Ovary (tissue), 9 donors: Measurements from ENCODE around the gene SGK1. TPM values are rescaled to one million over a fixed set of nuclear protein-coding genes. Genes with fewer than 3 reads are reported as not detected.

ENCODE experiments used
- DNase-seq, 5 donors: peaks; one replicate each; pipeline ENCODE4 v3.0.0-alpha.2; 2019 to 2020
- H3K27ac ChIP-seq, 2 donors: fragments of 200-600 bp; one replicate each; pipeline versions ENCODE4 v1.5.1 to v1.8.0; 2019 to 2022
- H3K27me3 ChIP-seq: fragments of 200-600 bp; one replicate; pipeline ENCODE4 v1.8.0; 2022
- H3K36me3 ChIP-seq: fragments of 200-600 bp; sonication (generic); one replicate; pipeline ENCODE4 v1.5.1; 2019
- H3K4me1 ChIP-seq: one replicate; pipeline ENCODE4 v1.8.1; 2013; ENCODE audit warnings: mild to moderate bottlenecking, moderate library complexity; ENCODE audit not compliant: insufficient read depth
- H3K4me3 ChIP-seq: fragments of 200-600 bp; sonication (generic); one replicate; pipeline ENCODE4 v1.5.1; 2017
- H3K9me3 ChIP-seq, 2 donors: fragments of 200-600 bp in 1 of 2; sonication (generic) in 1 of 2; one replicate each; pipeline versions ENCODE4 v1.5.1 to v1.8.1; 2013 to 2019; ENCODE audit warnings: mild to moderate bottlenecking in 1 of 2, moderate library complexity in 1 of 2
- CTCF ChIP-seq, 3 donors: fragments of 450-650 bp in 2 of 3; fragments of 200-600 bp in 1 of 3; IDR thresholded peaks; one replicate each; pipeline versions ENCODE4 v1.5.1 to v1.8.0; 2016 to 2022; ENCODE audit warnings: antibody characterized with exemption in 3 of 3, mild to moderate bottlenecking in 1 of 3
- EP300 ChIP-seq: sonication (generic); formaldehyde crosslinking; IDR thresholded peaks from one replicate; pipeline ENCODE4 v1.6.1; 2017; ENCODE audit warnings: antibody characterized with exemption
- POLR2A ChIP-seq: fragments of 450-650 bp; IDR thresholded peaks from one replicate; pipeline ENCODE4 v1.6.1; 2017; ENCODE audit warnings: antibody characterized with exemption, mild to moderate bottlenecking, moderate library complexity
- WGBS, 3 donors: extraction: QIAGEN DNeasy Blood & Tissue Kit in 1 of 3; methylation state at CpG; one replicate each; pipeline versions ENCODE4 v1.1.5 to v1.1.7; 2013 to 2017; 5-methylcytosine and 5-hydroxymethylcytosine counted together
- intact Hi-C, 4 donors: fragments of 100-400 bp; cut with DNase I; formaldehyde crosslinking; loops; one replicate each; pipeline versions ENCODE4 v1.11.0 to v1.15.1; 2022 to 2023
- polyA plus RNA-seq, 2 donors: library from polyadenylated mRNA; stranded (reverse); fragments of 200-250 nt in 1 of 2; fragments of 350-450 nt in 1 of 2; fragmentation: Illumina TruSeq in 1 of 2; extraction: RNeasy Lipid Tissue Mini Kit (QIAGEN cat#74804) in 1 of 2; gene quantifications; one replicate each; pipeline ENCODE4 v1.2.3, GENCODE V29; 2013 to 2014
- small RNA-seq: library from RNA; depleted of rRNA; stranded (forward); fragments of <200 nt; gene quantifications from one replicate; pipeline ENCODE3, GENCODE V24; 2016
- total RNA-seq, 7 donors: library from RNA; depleted of rRNA in 2 of 7; stranded (reverse); fragments of >200 nt in 2 of 7; fragmentation: NEBNext Ultra II Directional in 3 of 7; extraction: Animal tissue kit (Norgen Biotek cat#: 25700) in 3 of 7; gene quantifications; one replicate each; pipeline versions ENCODE4 v1.1.0 to v1.2.4, GENCODE V29; 2016 to 2023
- donor health status: DM: no; HTN: no; CAD: no; lungs with moderate emphysema.
- donor health status: DM: no; HTN: no; CAD: no.
- donor health status: Bipolar disorder and iron deficiency.
- donor health status: DM: yes; HTN: yes; CAD: no.
- donor health status: DM: no; HTN: no; CAD: no.
- donor health status: DM: yes; HTN: yes; CAD: no.

Gene SGK1
- total and polyA plus RNA-seq, 9 donors, result 124 to 610 (median 174) TPM

DNA sequence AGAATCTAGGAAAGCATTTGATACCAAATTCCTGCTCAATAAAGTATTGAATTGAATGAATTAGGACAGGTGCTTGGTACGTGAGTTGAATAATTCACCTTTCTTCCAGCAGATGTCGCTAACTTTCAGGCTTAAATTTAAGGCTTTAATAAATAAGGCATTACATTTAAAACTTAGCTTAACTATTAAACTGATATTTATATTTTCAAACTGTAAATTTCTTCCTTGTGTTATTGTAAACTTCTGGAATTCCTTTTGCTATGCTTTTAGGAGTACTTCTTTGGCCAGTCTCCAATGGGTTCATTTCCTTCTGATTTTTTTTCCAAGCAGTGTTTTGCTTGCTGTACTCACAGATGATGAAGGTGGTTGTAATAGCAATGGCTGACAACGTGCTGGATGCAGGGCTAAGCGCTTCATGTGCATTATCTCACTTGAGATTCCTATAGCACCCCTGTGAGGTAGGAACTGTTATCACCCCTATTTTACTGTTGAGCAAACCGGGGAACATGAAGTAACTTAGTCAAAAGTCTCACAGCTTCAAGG, 194.2 kb downstream of the SGK1 start:
- intact Hi-C loops, result no loop called here
- no peaks in the 10 kb centered on the region for H3K27me3 ChIP-seq
- no peak for TF ChIP-seq POLR2A
- TF ChIP-seq CTCF (IDR thresholded peaks at IDR 0.05), result peak; percentile 63 to 70 (median 66)
- TF ChIP-seq EP300, result no peak
- H3K4me3 ChIP-seq, result no peak overlapping the region
- DNase-seq, result no peak
- WGBS, 3 donors, result 3 to 5% (median 4%) methylated on average over 5 of the region's 5 CpGs
- H3K4me1 ChIP-seq, result no peaks in the 10 kb centered on the region
- H3K36me3 ChIP-seq, result no peaks in the 10 kb centered on the region
- H3K27ac ChIP-seq, result no peak overlapping the region
- no peaks in the 10 kb centered on the region for H3K9me3 ChIP-seq

DNA sequence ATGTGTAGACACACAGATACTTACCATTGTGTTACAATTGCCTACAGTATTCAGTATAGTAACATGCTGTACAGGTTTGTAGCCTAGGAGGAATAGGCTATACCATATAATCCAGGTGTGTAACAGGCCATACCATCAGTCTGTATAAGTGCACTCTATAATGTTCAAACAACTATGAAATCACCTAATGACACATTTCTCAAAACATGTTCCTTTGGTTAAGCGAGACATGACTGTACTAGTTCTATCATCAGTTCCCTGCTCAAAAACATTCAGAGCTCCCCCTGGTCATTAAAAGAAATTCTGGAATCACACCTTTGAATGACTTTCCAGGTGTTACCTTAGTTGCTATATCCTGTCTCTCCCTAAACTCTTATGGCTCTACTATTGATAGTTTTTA, 195.1 kb downstream of the SGK1 start:
- no peaks in the 10 kb centered on the region for H3K36me3 ChIP-seq
- WGBS, 3 donors, result 90 to 93% (median 92%) methylated on average over 1 of the region's 1 CpG
- H3K9me3 ChIP-seq, result no peaks in the 10 kb centered on the region
- H3K4me1 ChIP-seq, result no peaks in the 10 kb centered on the region
- TF ChIP-seq POLR2A (no peak), CTCF (IDR thresholded peaks at IDR 0.05) (no peak), EP300 (no peak)
- H3K27ac ChIP-seq, result no peak overlapping the region
- intact Hi-C loops, result no loop called here
- H3K27me3 ChIP-seq, result no peaks in the 10 kb centered on the region
- no peak for DNase-seq
- H3K4me3 ChIP-seq, result no peak overlapping the region

- no peak for TF ChIP-seq POLR2A
- intact Hi-C loops, result no loop called here
- Histone ChIP-seq H3K36me3 (no peaks in the 10 kb centered on the region), H3K4me1 (no peaks in the 10 kb centered on the region), H3K27me3 (no peaks in the 10 kb centered on the region), H3K27ac (no peak overlapping the region), H3K4me3 (no peak overlapping the region), H3K9me3 (no peaks in the 10 kb centered on the region)
- no peak for DNase-seq
These were observed 198.4 kb downstream of the SGK1 start for GRCh38 chr6:134119486-134119885.

Small RNA genes within 50 kb of the gene (small RNA-seq; reads per million reads assigned to genes)
- not detected for gene RF00019
- gene RN7SL408P, result not detected
- 7.6 reads per million, percentile 83 among the genes with 10 or more reads in this experiment for gene RNA5SP218
- not detected for gene RPS29P32
